Fibroblast of villous mesenchyme (primary cell): ENCODE measurements around the gene SLC43A1. TPM values are rescaled to one million over a fixed set of nuclear protein-coding genes. Genes with fewer than 3 reads are reported as not detected.
A peak's percentile ranks its signal among the peaks of the same experiment; 100 is the strongest.

Experiments used
- DNase-seq: peaks from one replicate; pipeline ENCODE4 v3.0.0-alpha.2; 2010; ENCODE audit warnings: low read depth
- H3K4me3 ChIP-seq: 2 replicates; pipeline ENCODE4 v1.5.1; 2011; ENCODE audit warnings: low read depth, mild to moderate bottlenecking, low read length
- total RNA-seq: library from RNA; depleted of rRNA; stranded (reverse); fragments of >200 nt; gene quantifications from 2 replicates; pipeline ENCODE4 v1.2.3, GENCODE V29; 2012
- TF ChIP-seq, protein P1 (sequence below): IDR thresholded peaks from 2 replicates; pipeline ENCODE4 v1.5.1; 2012; ENCODE audit warnings: low read depth, mild to moderate bottlenecking, low read length; ENCODE audit not compliant: insufficient read depth

The SLC43A1 gene
- total RNA-seq, 1 donor, result 6.0 TPM

DNA sequence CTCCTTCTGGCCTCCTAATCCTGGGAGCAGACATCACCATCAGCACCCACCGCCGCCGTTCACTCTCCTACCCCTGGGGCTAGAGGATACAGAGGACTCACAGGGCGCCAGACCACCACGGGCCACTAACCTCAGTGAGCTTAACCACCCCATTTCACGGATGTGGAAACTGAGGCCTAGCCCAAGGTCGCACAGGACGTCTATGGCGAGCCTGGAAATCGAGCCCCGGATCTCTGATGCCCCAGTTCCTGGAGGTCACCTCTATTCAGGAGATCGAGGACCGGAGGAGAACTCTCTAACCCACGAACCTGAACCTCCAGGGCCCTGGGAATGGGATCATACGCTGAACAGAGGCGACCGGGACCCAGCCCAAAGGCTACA is 14.7 kb upstream of the SLC43A1 start:
- DNase-seq, result no peak
- peak overlapping the region; percentile 74 for H3K4me3 ChIP-seq
- TF ChIP-seq, protein P1, sequence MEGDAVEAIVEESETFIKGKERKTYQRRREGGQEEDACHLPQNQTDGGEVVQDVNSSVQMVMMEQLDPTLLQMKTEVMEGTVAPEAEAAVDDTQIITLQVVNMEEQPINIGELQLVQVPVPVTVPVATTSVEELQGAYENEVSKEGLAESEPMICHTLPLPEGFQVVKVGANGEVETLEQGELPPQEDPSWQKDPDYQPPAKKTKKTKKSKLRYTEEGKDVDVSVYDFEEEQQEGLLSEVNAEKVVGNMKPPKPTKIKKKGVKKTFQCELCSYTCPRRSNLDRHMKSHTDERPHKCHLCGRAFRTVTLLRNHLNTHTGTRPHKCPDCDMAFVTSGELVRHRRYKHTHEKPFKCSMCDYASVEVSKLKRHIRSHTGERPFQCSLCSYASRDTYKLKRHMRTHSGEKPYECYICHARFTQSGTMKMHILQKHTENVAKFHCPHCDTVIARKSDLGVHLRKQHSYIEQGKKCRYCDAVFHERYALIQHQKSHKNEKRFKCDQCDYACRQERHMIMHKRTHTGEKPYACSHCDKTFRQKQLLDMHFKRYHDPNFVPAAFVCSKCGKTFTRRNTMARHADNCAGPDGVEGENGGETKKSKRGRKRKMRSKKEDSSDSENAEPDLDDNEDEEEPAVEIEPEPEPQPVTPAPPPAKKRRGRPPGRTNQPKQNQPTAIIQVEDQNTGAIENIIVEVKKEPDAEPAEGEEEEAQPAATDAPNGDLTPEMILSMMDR, result no peak

DNA sequence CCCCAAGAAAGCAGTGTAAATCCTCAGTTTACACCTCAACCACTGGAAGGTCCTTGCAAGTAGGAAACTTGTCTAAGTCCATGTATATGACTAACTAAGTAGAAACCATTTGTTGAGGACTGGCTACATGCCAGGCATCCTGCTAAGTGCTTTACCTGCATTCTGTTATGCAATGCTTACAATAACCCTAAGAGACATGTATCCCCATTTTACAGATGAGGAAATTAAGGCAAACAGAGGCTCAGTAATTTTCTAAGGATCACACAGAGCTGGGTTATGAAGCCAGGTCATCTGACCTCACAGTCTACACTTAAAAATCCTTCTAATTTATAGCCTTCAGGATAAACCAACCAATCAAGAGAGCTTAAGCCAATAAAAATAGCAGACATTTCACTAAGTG is 13.5 kb upstream of the SLC43A1 start:
- DNase-seq, result no peak
- TF ChIP-seq, protein P1, result no peak
- no peak overlapping the region for H3K4me3 ChIP-seq

DNA sequence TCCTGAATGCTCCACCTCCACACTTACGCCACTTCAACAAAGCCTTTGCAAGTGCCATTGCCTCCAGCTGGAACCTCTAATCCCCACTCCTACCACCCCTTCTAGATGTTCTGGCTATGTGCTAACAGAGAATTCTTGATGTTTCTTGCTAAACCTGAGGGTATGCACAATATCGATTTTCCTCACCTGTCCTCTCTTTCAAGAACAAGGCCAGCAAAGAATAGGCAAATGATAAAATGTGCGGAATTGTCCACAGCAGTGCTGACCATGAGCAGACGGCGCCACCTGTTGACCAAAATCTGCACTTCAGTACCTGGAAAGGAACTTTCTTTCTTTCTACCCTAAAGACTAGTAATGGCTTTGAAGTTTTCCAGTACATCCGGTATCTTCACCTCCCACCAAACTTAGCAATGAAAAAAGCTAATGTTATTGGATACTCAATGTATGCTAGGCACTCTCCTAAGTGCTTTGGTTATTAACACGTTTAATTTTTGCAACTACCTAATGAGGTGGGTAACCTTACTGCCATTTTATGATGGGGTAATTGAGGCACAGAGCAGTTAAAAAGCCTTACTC is 11.6 kb upstream of the SLC43A1 start:
- TF ChIP-seq, protein P1, result peak; percentile 93
- DNase-seq, result peak; percentile 67

DNA sequence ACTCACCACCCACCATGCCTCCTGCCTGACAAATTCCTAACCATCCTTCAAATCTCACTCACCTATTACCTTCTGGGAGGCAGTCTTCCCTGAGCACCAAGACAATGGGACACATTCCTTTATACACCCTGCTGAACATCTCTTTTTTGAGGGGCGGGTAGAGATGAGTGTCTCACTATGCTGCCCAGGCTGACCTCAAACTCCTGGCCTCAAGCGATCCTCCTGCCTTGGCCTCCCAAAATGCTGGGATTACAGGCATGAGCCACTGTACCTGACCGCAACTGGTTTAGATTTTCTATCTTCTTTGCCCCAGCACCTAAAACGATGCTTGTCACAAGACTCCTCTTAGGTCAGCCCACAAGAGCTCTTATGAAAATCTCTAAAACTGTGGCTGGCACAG is 7.9 kb upstream of the SLC43A1 start:
- H3K4me3 ChIP-seq, result no peak overlapping the region
- TF ChIP-seq, protein P1, result no peak
- no peak for DNase-seq

More for the DNA sequence above, 11.6 kb upstream of the SLC43A1 start:
- no peak overlapping the region for H3K4me3 ChIP-seq

DNA sequence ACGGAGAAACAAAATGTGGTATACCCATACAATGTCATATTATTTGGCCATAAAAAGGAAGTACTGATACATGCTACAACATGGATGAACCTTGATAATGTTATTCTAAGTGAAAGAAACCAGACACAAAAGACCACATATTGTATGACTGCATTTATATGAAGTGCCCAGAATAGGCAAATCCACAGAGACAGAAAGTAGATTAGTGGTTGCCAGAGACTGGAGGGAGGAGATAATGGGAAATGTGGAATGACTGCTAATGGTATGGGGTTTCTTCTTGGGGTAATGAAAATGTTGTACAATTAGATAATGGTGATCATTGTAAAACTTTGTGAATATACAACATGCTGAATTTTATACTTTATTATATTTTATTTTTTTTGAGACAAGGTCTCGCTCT is 5.6 kb upstream of the SLC43A1 start:
- no peak for DNase-seq
- TF ChIP-seq, protein P1, result no peak
- H3K4me3 ChIP-seq, result no peak overlapping the region

DNA sequence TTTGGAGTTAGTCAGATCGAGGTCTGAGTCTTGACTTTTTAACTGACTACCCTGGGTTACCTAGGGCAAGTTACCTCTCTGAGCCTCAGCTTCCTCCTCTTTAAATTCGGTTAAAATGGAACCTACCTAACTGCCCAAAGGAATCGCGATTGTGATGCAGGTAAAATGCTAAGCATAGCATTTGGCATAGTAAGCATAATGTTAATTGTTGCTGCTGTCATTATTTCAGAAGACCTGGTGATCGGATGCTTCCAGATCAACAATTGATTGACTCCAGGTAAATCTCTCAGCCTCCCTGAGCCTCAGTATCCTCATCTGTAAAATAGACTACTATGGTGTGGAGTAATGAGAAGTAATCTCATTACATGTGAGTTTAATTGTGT is 550 bp upstream of the SLC43A1 start:
- no peak for DNase-seq
- TF ChIP-seq, protein P1, result no peak
- peak overlapping the region; percentile 90 for H3K4me3 ChIP-seq
